ENCODE results near the gene CDK16.

CDK16 gene

GRCh38 chrX:47228550-47229270 lies 10.2 kb downstream of the CDK16 start:
- DNase-seq: no peak

DNA sequence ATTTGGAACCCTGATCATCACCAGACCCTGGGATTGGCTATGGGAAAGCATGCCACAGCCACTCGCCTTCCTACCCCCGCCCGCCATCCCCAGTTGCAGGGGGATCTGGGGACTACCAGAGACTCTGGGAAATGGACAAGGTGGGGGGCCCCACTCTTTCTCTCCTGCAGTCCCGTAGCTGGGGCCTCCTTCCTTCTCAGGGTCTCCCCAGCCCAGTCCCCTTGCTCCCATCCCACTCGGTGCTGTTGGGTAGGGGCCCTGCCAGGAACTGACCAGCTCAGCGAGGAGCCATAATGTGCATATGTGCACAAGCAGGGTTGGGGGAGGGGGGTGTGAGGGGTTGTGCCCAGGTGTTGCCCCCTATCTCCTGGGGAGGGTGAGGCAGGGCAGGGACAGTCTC lies 10.9 kb downstream of the CDK16 start:
- DNase-seq: no peak

GRCh38 chrX:47230136-47230868 lies 11.8 kb downstream of the CDK16 start:
- DNase-seq: no peak

DNA sequence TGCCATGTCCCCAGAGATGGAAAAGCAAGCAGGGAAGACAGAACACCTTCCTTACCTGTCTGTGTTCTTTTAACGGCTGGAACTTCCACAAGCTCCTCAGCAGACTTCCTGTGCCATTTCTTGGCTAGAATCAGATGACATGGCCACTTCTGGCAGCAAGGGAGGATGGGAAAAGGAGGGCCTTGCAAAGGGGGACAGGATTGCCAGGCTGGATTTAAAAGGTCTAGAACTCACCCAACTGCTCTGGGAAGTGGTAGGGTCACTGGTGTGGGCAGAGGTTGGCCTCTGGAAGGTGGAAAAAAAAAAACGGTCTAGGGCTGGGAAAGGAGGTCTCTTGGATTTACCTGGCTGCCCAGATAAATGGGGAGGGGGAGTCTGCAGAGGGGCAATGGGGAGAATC lies 12.7 kb downstream of the CDK16 start:
- DNase-seq: no peak

DNA sequence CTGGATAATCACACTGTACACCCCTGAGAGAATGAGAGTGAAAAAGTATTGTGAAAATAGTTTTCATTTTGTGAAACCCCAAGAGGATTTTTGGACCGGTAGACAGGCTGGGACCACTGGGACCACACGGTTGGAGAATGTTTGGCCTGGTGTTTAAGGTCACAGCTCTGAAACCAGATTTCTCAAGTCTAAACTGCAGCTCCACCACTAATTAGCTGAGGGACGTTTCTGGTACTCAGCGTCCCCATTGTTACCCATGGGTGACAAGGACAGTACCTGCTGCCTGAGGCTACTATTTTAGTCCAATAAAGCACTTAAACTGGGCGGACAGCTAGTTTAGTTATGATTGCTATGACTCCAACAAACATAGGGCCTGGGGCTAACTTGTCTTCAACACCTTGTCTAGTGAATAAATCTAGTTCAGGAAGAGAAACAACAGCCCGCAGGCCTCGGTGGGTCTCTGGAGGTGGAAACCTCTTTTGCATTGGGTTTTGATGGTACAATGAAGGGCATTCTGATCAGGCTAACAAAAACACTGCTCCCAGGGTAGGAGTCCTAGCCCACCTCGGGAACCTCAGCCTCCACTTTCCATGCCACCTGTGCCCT lies 13.8 kb downstream of the CDK16 start:
- no peak for DNase-seq

GRCh38 chrX:47232803-47233332 lies 14.4 kb downstream of the CDK16 start, which contains the start of gene USP11:
Gene USP11 (plus strand): TSS chrX:47233009. CDS start chrX:47233044, 35 bp downstream.
- no peak for DNase-seq

- peak; percentile 91 for DNase-seq
Observed at GRCh38 chrX:47233333-47234113, 15.0 kb downstream of the CDK16 start.

- DNase-seq: no peak
Observed at GRCh38 chrX:47234583-47234982, 16.1 kb downstream of the CDK16 start.

GRCh38 chrX:47235691-47236103 lies 17.2 kb downstream of the CDK16 start:
- no peak for DNase-seq

DNA sequence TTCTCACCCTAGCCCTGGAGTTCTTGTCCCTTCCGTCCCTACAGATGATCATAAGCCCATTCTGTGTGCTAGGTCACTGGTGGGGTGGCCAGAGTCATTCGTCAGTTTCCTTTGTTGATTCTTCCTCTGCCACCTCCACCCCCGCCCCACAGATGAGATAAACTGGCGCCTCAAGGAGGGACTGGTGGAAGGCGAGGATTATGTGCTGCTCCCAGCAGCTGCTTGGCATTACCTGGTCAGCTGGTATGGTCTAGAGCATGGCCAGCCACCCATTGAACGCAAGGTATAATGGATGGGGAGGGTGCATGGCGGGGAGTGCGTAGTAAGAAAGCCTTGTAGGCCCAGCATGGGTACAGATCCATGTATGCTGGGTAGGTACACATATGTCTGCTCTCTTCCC lies 20.7 kb downstream of the CDK16 start:
- DNase-seq: no peak

GRCh38 chrX:47239898-47240545 lies 21.5 kb downstream of the CDK16 start:
- DNase-seq: no peak

- no peak for DNase-seq
Observed at GRCh38 chrX:47240619-47241018, 22.1 kb downstream of the CDK16 start.

- DNase-seq: no peak
Observed at GRCh38 chrX:47241201-47242011, 22.9 kb downstream of the CDK16 start.

DNA sequence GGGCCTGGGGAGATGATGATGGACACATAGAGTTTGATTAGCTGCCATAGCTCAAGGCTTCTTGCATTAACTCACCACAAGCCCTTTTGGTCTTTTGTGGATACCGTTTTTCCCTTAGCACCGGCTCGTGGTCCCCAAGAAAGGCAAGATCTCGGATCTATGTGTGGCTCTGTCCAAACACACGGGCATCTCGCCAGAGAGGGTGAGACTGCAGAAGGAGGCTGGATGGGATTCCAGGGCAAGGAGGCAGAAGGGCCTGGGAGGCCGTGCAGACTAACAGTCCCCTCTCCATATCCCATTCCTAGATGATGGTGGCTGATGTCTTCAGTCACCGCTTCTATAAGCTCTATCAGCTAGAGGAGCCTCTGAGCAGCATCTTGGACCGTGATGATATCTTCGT lies 23.8 kb downstream of the CDK16 start:
- no peak for DNase-seq

DNA sequence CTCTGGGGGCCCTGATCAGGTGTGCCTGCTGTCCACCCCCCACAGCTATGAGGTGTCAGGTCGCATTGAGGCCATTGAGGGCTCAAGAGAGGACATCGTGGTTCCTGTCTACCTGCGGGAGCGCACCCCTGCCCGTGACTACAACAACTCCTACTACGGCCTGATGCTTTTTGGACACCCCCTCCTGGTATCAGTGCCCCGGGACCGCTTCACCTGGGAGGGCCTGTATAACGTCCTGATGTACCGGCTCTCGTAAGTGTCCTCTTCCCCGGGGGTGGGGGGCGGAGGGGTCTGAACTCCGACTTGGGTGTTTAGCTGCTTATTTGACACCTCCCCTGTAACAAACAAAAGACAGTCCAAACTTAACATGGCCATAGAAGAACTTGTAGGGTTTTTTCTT lies 24.9 kb downstream of the CDK16 start:
- no peak for DNase-seq

- no peak for DNase-seq
Observed at GRCh38 chrX:47244676-47245075, 26.2 kb downstream of the CDK16 start.

DNA sequence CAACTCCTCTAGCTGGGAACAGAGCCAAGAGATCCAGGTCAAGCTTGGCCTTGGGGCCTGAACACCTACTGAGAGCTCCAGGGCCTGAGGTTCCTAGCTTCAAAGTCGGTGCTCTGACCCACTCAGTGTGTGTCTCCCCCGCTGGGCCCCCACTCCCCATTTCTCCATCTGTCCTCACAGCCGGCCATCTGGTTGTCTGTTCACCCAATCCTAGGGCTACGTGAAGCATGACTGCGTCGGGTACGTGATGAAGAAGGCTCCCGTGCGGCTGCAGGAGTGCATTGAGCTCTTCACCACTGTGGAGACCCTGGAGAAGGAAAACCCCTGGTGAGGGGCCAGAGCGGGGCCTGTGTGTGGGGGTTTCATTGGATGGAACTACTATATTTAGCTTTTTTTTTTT lies 26.7 kb downstream of the CDK16 start:
- no peak for DNase-seq

GRCh38 chrX:47247206-47247998 lies 28.9 kb downstream of the CDK16 start:
- no peak for DNase-seq

DNA sequence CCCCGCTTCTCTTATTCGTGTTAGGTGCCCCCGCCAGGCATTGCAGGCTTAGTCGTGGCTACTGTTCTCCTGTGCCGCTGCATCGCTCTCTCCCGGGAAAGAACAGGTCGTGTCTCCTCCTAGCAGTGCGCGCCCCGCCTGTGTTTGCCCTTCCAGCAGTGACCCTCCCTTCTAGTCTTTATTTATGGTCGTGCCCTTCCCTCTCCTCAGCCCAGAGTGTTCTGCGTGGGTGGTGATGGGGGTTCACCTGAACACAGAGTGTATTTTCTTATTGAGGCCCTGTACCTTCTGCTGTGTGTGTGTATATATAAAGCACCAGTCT lies 29.5 kb downstream of the CDK16 start:
- DNase-seq: no peak

DNA sequence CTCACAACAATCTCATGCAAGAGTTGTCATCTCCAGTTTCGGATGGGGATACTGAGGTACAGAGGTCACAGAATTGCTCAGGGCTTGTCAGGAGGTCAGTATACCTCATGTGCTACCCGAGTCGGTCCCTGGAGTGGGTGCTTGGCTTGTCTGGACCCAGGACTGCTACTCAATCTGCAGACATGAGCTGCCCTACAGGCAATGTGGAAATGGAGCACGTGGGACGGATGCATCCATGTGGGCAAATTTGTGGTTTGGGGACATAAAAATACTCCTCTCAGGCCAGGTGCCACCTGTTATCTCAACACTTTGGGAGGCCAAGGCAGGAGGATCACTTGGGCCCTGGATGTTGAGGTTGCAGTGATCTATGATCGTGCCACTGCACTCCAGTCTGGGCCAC lies 30.1 kb downstream of the CDK16 start:
- DNase-seq: no peak

DNA sequence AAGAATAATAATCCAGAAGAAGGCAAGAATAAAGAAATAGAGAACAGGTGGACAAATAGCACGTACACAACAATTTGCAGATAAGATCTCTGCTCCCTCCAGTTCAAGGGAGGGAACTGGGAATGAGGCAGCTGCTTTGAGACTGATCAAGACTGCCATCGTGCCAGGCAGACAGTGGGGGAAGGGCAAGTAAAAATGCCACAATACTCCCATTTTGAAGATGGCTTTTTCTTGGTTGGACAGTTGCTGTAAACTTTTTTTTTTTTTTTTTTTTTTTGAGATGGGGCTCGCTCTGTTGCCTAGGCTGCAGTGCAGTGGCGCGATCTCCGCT lies 31.5 kb downstream of the CDK16 start:
- DNase-seq: no peak
